ENCODE data around the gene ZNF765. TPM values are rescaled to one million over a fixed set of nuclear protein-coding genes. Genes with fewer than 3 reads are reported as not detected.
"Not testable (repeated sequence)": the region's sequence is repeated elsewhere in the genome, so short reads cannot be mapped to it uniquely, and the experiment has no call there.

Gene ZNF765

GRCh38 chr19:53475470-53475869 is 80.5 kb downstream of the ZNF765 start:
- H3K56ac ChIP-seq (ENCODE audit: low read length); H4K5ac ChIP-seq (ENCODE audit: low read length); H3K4me1 ChIP-seq (ENCODE audit: control insufficient read depth, low read depth, low read length); H3K4me2 ChIP-seq (ENCODE audit: low read length); H3K27me3 ChIP-seq (ENCODE audit: insufficient read depth, low read length, poor library complexity); H3K9ac ChIP-seq (ENCODE audit: low read length); H3K4me3 ChIP-seq (ENCODE audit: low read length); H3K79me2 ChIP-seq (ENCODE audit: control insufficient read depth, insufficient read depth, low read length); H2BK120ac ChIP-seq (ENCODE audit: low read depth, low read length); H3K23ac ChIP-seq (ENCODE audit: low read length); H2BK5ac ChIP-seq (ENCODE audit: low read length); H3K4ac ChIP-seq (ENCODE audit: low read depth, low read length); H3K18ac ChIP-seq (ENCODE audit: low read length); H2AK5ac ChIP-seq (ENCODE audit: low read length); DNase-seq; H4K8ac ChIP-seq (ENCODE audit: low read depth, low read length); H3K36me3 ChIP-seq (ENCODE audit: control insufficient read depth, insufficient read depth, low read length); H3K27ac ChIP-seq (ENCODE audit: low read depth, low read length); H2BK15ac ChIP-seq (replicated peaks; ENCODE audit: low read depth): not testable (repeated sequence)
- peaks cover 13% of the 10 kb centered on the region for H3K79me1 ChIP-seq (ENCODE audit: low read length)
- WGBS (ENCODE audit: extremely low coverage, insufficient coverage, low lambda C conversion rate), result no CpG with 5 or more reads among the region's 6 CpGs

Small RNA genes lying within 50 kb of the gene (small RNA-seq; reads per million reads assigned to genes)
- not detected for gene RPL39P36 (ENCODE audit: insufficient read depth)

Measured in mesendoderm (in vitro differentiated cells).